Suprapubic skin (tissue), 4 donors: ENCODE measurements around the gene VEPH1. TPM values are rescaled to one million over a fixed set of nuclear protein-coding genes. Genes with fewer than 3 reads are reported as not detected.

Experiments used
- DNase-seq, 2 donors: peaks; one replicate each; pipeline ENCODE4 v3.0.0-alpha.2; 2019; ENCODE audit warnings: low spot score in 2 of 2
- H3K27ac ChIP-seq: fragments of 200-600 bp; sonication (generic); one replicate; pipeline ENCODE4 v1.5.1; 2019
- H3K27me3 ChIP-seq: fragments of 200-600 bp; sonication (generic); one replicate; pipeline ENCODE4 v1.5.1; 2019
- H3K36me3 ChIP-seq: fragments of 200-600 bp; sonication (generic); one replicate; pipeline ENCODE4 v1.5.1; 2019
- H3K4me1 ChIP-seq: fragments of 200-600 bp; sonication (generic); one replicate; pipeline ENCODE4 v1.5.1; 2019
- H3K4me3 ChIP-seq: fragments of 200-600 bp; sonication (generic); one replicate; pipeline ENCODE4 v1.5.1; 2019; ENCODE audit warnings: mild to moderate bottlenecking
- H3K9me3 ChIP-seq: fragments of 200-600 bp; sonication (generic); one replicate; pipeline ENCODE4 v1.5.1; 2019
- CTCF ChIP-seq, 2 donors: fragments of 200-600 bp in 1 of 2; fragments of 450-650 bp in 1 of 2; sonication (generic) in 1 of 2; IDR thresholded peaks; one replicate each; pipeline ENCODE4 v1.5.1; 2016 to 2019; ENCODE audit warnings: antibody characterized with exemption in 2 of 2, mild to moderate bottlenecking in 1 of 2, moderate library complexity in 1 of 2
- EP300 ChIP-seq: sonication (generic); formaldehyde crosslinking; IDR thresholded peaks from one replicate; pipeline ENCODE4 v1.6.1; 2017; ENCODE audit warnings: antibody characterized with exemption
- POLR2A ChIP-seq, 2 donors: fragments of 450-650 bp; IDR thresholded peaks; one replicate each; pipeline ENCODE4 v1.6.1; 2017; ENCODE audit warnings: antibody characterized with exemption in 2 of 2, mild to moderate bottlenecking in 2 of 2, moderate library complexity in 2 of 2
- POLR2AphosphoS5 ChIP-seq, 3 donors: sonication (generic); formaldehyde crosslinking; IDR thresholded peaks; one replicate each; pipeline ENCODE4 v1.6.1; 2017; ENCODE audit warnings: antibody characterized with exemption in 3 of 3
- WGBS: methylation state at CpG from one replicate; pipeline ENCODE4 v1.1.5; 2018; 5-methylcytosine and 5-hydroxymethylcytosine counted together
- total RNA-seq, 4 donors: library from RNA; depleted of rRNA; stranded (reverse); fragments of >200 nt; gene quantifications; one replicate each; pipeline ENCODE4 v1.1.0, GENCODE V29; 2016

Gene VEPH1
- total RNA-seq, 4 donors from 2014 or later = 2.9 to 9.3 (median 5.7) TPM

GRCh38 chr3:157475921-157476414 is 27.2 kb downstream of the VEPH1 start:
- Histone ChIP-seq H3K9me3 (no peaks in the 10 kb centered on the region), H3K4me1 (no peaks in the 10 kb centered on the region), H3K4me3 (no peak overlapping the region), H3K36me3 (no peaks in the 10 kb centered on the region), H3K27me3 (no peaks in the 10 kb centered on the region), H3K27ac (no peak overlapping the region)
- 73% methylated on average over 1 of the region's 1 CpG for WGBS
- no peak for DNase-seq
- TF ChIP-seq EP300 = no peak
- TF ChIP-seq POLR2A (IDR thresholded peaks at IDR 0.05) = no peak
- TF ChIP-seq CTCF (IDR thresholded peaks at IDR 0.05) = no peak
- no peak for TF ChIP-seq POLR2AphosphoS5 (IDR thresholded peaks at IDR 0.05)

DNA sequence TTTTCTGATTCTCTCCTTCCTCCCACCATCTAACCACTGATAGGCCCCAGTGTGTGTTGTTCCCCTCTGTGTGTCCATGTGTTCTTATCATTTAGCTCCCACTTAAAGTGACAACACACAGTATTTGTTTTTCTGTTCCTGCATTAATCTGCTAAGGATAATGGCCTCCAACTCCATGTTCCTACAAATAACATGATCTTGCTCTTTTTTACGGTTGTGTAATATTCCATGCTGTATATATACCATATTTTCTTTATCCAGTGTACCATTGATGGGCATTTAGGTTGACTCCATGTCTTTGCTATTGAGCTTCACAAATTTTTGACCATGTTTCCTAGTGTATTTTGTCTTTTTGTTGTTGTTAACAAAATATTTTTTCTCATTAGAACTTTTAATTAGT is 30.6 kb downstream of the VEPH1 start:
- H3K4me3 ChIP-seq = no peak overlapping the region
- no peak for DNase-seq
- no peaks in the 10 kb centered on the region for H3K9me3 ChIP-seq
- no peaks in the 10 kb centered on the region for H3K4me1 ChIP-seq
- 95% methylated on average over 1 of the region's 1 CpG for WGBS
- H3K27ac ChIP-seq = no peak overlapping the region
- H3K27me3 ChIP-seq = no peaks in the 10 kb centered on the region
- no peaks in the 10 kb centered on the region for H3K36me3 ChIP-seq
- TF ChIP-seq EP300 (no peak), CTCF (IDR thresholded peaks at IDR 0.05) (no peak), POLR2AphosphoS5 (IDR thresholded peaks at IDR 0.05) (no peak), POLR2A (IDR thresholded peaks at IDR 0.05) (no peak)

DNA sequence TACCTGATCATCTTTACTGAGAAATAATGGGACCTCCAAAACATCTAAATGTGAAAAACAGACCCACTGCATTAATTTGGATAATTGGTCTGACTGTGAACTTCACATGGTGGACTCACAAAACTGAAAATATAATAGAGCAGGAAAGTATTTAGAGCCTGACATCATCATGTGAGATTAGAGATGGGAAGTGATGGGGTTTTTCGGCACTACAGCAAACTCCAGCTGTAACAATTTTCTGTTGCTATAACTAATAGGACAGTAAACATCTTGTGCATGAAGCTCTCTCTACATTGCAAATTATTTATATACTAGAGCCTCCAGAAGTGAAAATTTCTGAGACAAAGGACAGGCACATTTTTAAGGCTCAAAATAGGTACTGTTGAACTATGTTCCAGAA is 32.2 kb downstream of the VEPH1 start:
- no peak for DNase-seq
- Histone ChIP-seq H3K9me3 (no peaks in the 10 kb centered on the region), H3K27me3 (no peaks in the 10 kb centered on the region), H3K4me1 (no peaks in the 10 kb centered on the region), H3K27ac (no peak overlapping the region), H3K4me3 (no peak overlapping the region), H3K36me3 (no peaks in the 10 kb centered on the region)
- 85% methylated on average over 1 of the region's 1 CpG for WGBS
- no peak for TF ChIP-seq CTCF (IDR thresholded peaks at IDR 0.05)
- no peak for TF ChIP-seq POLR2AphosphoS5 (IDR thresholded peaks at IDR 0.05)
- no peak for TF ChIP-seq EP300
- no peak for TF ChIP-seq POLR2A (IDR thresholded peaks at IDR 0.05)

DNA sequence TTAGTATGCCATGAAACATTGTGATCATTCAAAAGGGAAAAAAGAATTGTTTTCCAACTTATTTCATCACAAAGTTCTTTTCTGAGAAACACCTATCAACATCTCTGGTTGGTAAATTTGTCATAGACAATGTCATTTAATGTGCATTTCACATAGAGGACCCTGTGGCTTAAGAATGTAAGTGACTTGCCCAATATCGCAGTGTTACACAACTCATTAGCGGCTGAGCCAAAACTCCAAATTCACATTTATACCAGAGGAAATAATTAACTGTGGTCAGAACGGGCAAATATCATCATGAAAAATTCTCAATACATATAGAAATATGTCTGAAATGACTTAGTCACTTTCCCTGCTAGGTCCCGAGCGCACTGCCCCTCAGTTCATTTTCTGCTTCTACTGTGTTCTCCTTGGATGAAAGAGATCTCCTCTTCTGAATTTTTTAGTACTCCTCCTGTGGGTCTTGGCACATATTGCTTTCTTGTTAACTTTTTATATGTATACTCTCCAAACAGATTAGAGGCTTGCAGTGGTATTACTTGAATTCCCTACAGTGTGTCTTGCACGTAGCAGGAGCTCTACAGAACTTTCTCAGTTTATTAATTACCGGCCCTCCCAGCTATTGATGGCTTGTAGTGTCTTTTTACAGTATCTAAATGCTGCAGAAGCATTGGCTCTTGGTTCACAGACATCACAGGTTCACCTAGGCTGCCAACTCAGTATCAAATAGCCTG is 33.5 kb downstream of the VEPH1 start:
- no peaks in the 10 kb centered on the region for H3K9me3 ChIP-seq
- peaks cover 2% of the 10 kb centered on the region for H3K4me1 ChIP-seq
- DNase-seq = no peak
- TF ChIP-seq EP300 = no peak
- no peak for TF ChIP-seq POLR2A (IDR thresholded peaks at IDR 0.05)
- TF ChIP-seq POLR2AphosphoS5 (IDR thresholded peaks at IDR 0.05) = no peak
- no peaks in the 10 kb centered on the region for H3K36me3 ChIP-seq
- H3K27ac ChIP-seq = no peak overlapping the region
- no peak overlapping the region for H3K4me3 ChIP-seq
- no peaks in the 10 kb centered on the region for H3K27me3 ChIP-seq
- 85% methylated on average over 7 of the region's 7 CpGs for WGBS

- Histone ChIP-seq H3K4me1 (peaks cover 2% of the 10 kb centered on the region), H3K9me3 (no peaks in the 10 kb centered on the region), H3K27me3 (no peaks in the 10 kb centered on the region), H3K36me3 (no peaks in the 10 kb centered on the region), H3K27ac (no peak overlapping the region), H3K4me3 (no peak overlapping the region)
- 25% methylated on average over 1 of the region's 1 CpG for WGBS
- DNase-seq = no peak
- no peak for TF ChIP-seq CTCF (IDR thresholded peaks at IDR 0.05)
- no peak for TF ChIP-seq EP300
- no peak for TF ChIP-seq POLR2A (IDR thresholded peaks at IDR 0.05)
- no peak for TF ChIP-seq POLR2AphosphoS5 (IDR thresholded peaks at IDR 0.05)
These were observed 36.0 kb downstream of the VEPH1 start for GRCh38 chr3:157467200-157467599.
